GM18520 (cell line): ENCODE data around the gene PLXNC1.

ENCODE experiments used
- ATAC-seq: cut with Tn5 transposase; IDR thresholded peaks from one replicate; pipeline ENCODE4 v1.9.1; 2021; ENCODE audit not compliant: unreplicated experiment

Gene PLXNC1

GRCh38 chr12:94147991-94148738, at the start of gene PLXNC1:
PLXNC1 (plus strand) TSS chr12:94148577; CDS start chr12:94148972, 395 bp downstream.
- peak; percentile 28 for ATAC-seq

GRCh38 chr12:94099191-94099590, 49.2 kb upstream of the PLXNC1 start:
- ATAC-seq: no peak

DNA sequence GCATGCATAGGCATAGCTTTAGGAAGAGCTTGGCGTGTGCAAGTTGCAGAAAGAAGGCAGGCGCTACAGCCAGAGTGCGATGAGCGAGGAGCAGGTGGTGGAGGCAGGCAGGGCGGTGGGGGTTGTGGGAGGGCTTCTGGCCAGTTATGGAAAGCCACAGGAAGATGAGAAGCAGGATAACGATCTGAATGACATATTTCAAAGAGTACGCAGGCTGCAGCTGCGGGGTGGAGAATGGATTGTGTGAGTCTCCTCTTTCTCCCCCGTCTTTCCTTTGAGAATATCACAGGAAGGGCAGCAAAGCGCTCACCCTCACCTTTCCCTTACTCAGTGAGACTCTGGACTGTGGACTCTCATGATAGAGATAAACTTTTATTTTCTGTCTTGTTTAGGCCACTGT, 48.7 kb upstream of the PLXNC1 start:
- no peak for ATAC-seq

DNA sequence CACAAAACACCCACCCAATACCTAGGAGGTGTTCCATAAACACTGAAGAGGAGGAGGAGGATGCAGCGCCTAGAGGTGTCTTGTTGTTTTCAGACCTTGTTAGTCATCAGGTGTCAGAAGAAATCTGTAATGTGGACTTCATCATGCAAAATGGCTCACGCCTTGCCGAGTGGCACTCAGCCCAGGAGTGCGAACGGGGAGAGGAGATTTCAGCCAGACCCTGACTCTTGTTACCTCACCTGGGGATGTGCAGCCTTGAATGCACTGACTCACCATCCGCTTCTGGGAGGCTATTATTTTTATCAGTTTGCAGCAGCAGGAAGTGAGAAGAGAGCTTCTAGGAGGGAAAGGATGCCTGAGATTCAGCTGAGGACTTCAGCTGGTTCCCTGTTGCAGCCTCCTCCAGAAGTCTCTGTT, 48.2 kb upstream of the PLXNC1 start:
- ATAC-seq: no peak

DNA sequence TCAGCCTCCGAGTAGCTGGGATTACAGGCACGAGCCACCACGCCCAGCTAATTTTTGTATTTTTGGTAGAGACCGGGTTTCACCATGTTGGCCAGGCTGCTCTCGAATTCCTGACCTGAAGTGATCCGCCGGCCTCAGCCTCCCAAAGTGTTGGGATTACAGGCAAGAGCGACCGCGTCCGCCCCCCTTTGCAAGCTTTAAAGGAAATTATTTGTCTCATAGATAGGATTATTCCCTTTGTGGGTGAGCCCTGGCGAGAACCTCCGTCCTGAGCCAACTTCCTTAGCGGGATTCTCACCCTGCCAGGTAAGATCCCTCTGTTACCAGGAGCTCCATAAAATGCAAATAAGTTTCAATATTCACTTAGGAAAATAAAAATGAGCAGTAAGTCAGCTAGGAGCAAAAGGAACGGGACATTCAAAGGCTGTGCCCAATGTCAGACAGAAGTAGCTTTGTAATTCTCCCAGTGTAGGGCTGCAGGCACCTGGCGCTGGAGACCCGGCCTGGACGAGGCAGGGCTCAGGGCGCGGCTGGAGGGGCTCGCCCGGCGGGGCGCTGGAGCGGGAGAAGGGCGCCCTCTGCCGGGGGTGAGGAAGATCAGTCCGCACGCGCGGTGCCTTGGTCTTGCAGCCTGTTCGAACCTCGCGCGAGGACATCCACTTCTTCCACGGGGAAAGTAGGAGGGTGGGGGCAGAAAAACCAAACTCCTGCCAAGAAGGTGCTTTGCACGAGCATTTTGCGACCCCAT, 47.2 kb upstream of the PLXNC1 start:
- peak; percentile 40 for ATAC-seq

DNA sequence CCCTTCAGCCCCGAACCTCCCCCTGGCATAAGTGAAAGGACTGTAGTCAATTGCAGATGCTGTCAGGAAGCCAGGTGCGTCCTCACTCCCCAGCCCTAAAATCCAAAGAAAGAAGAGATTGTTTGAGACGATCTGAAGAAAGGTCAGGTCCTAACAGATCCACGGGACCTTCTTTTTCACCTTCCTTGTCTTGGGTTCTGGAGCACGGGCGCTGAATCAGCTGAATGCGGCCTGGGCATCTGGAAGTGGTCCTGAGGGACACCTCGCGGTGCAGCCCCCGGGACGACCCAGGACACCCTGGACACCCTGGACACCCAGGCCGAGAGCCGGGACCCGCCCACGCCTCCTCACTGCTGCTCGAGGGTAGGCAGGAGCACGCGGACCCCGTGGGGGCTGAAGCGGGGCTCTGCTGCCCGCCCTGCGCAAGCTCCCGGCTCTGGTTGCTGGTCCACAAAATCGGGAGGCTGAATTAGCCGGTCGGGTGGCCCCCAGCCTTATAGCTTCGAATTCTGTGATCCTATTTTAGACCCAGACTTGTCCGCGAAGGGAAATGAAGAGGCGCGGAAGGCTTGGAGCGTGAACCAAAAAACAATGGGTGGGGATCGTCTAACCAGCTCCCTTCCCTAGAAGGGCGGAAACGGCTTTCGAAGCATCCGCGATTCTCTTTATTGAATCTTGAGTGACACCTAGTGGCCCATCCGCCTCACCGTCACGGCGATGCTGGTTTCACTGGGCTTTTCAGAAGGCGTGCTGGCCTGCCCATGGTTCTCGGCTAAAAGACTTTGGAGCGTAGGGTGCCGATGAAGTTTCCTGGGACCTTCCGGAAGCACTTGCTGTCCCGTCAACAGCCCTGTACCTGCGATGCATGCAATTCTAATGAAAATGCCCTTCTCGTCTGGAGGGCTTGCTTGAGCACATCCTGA, 46.4 kb upstream of the PLXNC1 start:
- peak; percentile 63 for ATAC-seq

- no peak for ATAC-seq
Observed at GRCh38 chr12:94103986-94104385, 44.4 kb upstream of the PLXNC1 start.

DNA sequence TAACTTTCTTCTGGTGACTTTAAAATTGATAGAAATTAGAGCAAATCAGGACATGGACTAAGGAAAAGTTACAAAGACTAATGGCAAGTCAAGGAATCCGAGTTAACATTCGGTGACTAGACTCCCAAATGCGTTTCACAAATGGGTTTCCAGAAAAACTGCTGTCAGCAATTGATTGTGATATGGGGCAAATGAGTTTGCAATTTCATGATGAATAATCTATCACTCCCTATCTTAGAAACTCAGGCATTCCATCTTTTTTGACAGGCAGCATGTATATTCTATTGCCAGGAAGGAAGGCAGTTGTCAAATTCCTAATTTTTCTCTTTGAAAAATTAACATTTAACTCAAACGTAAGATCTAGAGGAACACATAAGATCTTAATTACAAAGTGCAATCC, 40.5 kb upstream of the PLXNC1 start:
- no peak for ATAC-seq

- no peak for ATAC-seq
Observed at GRCh38 chr12:94109160-94109559, 39.2 kb upstream of the PLXNC1 start.

GRCh38 chr12:94110258-94110657, 38.1 kb upstream of the PLXNC1 start:
- ATAC-seq: no peak

DNA sequence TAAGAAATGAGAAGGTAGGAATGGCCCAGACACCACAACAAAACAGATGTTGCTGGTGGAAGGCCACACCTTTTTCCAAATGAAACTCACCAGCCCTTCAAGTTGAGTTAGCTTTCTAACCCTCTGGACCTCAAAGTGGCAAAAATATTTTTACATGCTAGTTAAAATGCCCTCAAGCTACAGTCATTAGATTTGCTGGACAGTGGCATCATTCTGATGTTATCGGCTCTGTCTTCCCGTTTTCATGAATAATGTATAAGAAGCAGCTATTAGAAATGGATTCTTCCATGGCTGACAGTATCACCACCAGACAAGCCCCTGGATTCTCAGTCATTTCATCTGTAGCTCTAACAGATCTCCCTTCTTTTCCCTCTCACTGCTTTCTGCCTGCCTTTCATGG, 37.1 kb upstream of the PLXNC1 start:
- ATAC-seq: no peak

DNA sequence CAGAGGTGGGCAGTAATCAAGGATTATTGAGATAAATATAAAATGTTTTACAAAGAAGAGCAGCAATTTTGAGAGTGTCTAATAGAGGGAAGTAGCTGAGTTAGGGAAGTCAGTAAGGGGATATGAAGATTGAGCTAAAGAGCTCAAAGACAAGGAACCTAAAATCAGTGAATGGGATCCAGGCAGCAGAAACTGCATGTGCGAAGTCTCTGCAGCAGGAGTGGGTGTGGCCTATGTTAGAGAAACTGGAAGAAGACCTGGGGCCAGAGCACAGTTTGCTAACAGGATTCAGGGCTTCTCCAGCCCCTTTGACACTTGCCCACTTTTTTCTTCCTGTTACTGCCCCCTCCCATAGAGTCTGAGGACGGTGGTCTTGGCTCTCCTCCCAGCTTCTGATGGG, 36.3 kb upstream of the PLXNC1 start:
- no peak for ATAC-seq

- no peak for ATAC-seq
Observed at GRCh38 chr12:94114166-94114565, 34.2 kb upstream of the PLXNC1 start.

DNA sequence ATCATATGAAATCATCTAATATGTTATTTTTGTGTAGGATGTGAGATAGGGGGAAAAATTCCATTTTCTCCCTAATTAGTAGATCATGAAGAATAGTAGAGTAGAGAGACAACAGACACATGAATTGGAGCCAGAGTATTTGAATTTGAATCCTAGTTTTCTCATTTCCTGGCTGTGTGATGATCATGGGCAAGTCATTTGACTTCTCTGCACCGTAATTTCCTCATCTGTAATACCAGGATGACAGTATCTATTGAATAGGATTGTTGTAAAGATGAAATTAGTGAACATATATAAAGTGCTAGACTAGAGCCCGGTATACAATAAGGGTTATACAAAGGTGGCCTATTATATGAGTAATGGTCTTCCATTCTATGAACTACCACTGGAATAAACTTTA, 32.2 kb upstream of the PLXNC1 start:
- ATAC-seq: no peak

DNA sequence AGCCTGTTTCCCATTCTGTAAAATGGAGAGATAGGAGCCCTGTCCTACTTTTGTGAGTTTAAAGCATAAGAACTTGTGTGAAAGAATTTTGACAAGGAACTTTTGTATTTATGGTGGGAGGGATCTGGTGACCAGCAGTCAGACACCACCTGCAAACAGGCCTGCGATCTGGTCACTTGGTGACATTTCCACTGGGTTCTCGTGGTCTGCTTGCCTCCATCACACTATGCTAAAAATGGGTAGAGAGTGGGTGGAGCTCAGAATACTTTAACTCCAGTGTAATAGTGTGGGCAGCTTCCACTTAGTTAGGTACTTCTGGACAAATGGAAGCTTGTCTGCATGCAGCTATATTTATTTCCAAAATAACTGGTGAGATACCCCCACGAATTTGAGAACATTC, 26.5 kb upstream of the PLXNC1 start:
- ATAC-seq: no peak

GRCh38 chr12:94122591-94122990, 25.8 kb upstream of the PLXNC1 start:
- ATAC-seq: no peak

DNA sequence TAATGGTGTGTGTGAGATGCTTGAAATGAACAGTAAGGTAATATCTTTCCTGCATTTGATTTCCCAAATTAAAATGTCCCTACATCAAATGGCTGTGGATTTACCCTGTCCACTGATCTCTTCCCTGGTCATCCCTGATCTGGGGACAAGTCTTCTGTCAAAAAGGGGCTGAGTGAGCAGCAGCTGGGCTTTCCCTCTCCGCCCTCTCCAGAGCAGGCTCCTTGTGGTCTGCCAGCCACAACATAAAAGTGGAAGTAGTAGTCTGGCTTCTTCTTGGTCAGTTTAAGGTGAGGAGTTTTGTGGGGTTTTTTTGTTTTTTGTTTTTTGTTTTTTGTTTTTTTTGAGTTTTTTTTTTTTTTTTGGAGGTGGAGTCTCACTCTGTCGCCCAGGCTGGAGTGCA, 25.2 kb upstream of the PLXNC1 start:
- ATAC-seq: no peak

GRCh38 chr12:94126067-94126466, 22.3 kb upstream of the PLXNC1 start:
- no peak for ATAC-seq

- no peak for ATAC-seq
Observed at GRCh38 chr12:94127239-94128131, 20.9 kb upstream of the PLXNC1 start.

DNA sequence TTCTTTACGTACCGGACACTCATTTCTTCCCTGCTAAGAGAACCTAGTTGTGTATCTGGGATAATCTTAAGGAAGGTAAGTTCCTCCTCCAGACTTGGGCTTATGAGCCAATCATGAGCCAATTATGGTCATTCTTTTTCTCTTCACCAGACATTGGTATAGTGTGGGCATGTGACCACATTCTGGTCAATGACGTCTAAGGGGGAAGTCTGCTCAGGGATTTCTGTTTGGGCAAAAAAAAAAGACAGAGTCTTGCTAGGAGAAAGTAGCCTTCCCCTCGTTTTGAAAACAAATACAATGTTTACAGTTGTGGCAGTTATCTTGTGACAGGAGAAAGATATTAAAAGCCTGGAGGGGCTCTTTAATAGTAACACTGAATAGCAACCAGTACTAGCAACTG, 20.1 kb upstream of the PLXNC1 start:
- no peak for ATAC-seq
